Measurements from ENCODE around the gene CDK5. TPM values are rescaled to one million over a fixed set of nuclear protein-coding genes. Genes with fewer than 3 reads are reported as not detected.

The CDK5 gene
- total RNA-seq, 2 donors from 2014 or later, result 22.2 to 25.2 TPM

- DNase-seq, result peak; percentile 70
- H3K9me3 Mint-ChIP-seq, result no peaks in the 10 kb centered on the region
- no peak for TF ChIP-seq CTCF (conservative IDR thresholded peaks at IDR 0.05)
- H3K4me1 Mint-ChIP-seq, result peaks cover 35% of the 10 kb centered on the region
- H3K27me3 Mint-ChIP-seq (ENCODE audit: insufficient read depth), result peaks cover 1% of the 10 kb centered on the region
- 1 to 2% methylated on average over 12 to 31 of the region's 31 CpGs for WGBS, 2 experiments (ENCODE audit: insufficient coverage in 1 of 2, insufficient read length in 1 of 2)
- Histone ChIP-seq H3K9ac (ENCODE audit: extremely low read depth, low read length, poor library complexity, severe bottlenecking) (peak overlapping the region; percentile 86), H3K9me3 (ENCODE audit: control insufficient read depth, low read length) (no peaks in the 10 kb centered on the region), H3K27me3 (ENCODE audit: control insufficient read depth, insufficient read depth, low read length, poor library complexity, severe bottlenecking) (peaks cover 6% of the 10 kb centered on the region), H3K4me3 (ENCODE audit: low read length) (peak overlapping the region; percentile 93), H3K36me3 (ENCODE audit: control insufficient read depth, insufficient read depth, low read length) (peaks cover 10% of the 10 kb centered on the region), H3K4me1 (ENCODE audit: control insufficient read depth, insufficient read depth, low read length) (peaks cover 20% of the 10 kb centered on the region), H3K27ac (ENCODE audit: low read depth, low read length) (peak overlapping the region; percentile 73)
- H3K4me3 Mint-ChIP-seq, result peak overlapping the region; percentile 76
- H3K27ac Mint-ChIP-seq, result peak overlapping the region; percentile 83
- peaks cover 15% of the 10 kb centered on the region for H3K36me3 Mint-ChIP-seq (ENCODE audit: low read depth)
Observed at GRCh38 chr7:151080067-151080521, 22.4 kb upstream of the CDK5 start.

GRCh38 chr7:151079199-151079910, 21.7 kb upstream of the CDK5 start:
- peaks cover 13% of the 10 kb centered on the region for H3K36me3 ChIP-seq (ENCODE audit: control insufficient read depth, insufficient read depth, low read length)
- no peaks in the 10 kb centered on the region for H3K9me3 ChIP-seq (ENCODE audit: control insufficient read depth, low read length)
- H3K4me1 ChIP-seq (ENCODE audit: control insufficient read depth, insufficient read depth, low read length), result peaks cover 20% of the 10 kb centered on the region
- H3K4me3 ChIP-seq (ENCODE audit: low read length), result peak overlapping the region; percentile 93
- WGBS, 2 experiments (ENCODE audit: insufficient coverage in 1 of 2, insufficient read length in 1 of 2), result 86 to 89% methylated on average over 8 to 27 of the region's 27 CpGs
- Mint-ChIP-seq H3K4me3 (peak overlapping the region; percentile 76), H3K27ac (peak overlapping the region; percentile 81), H3K9me3 (no peaks in the 10 kb centered on the region), H3K4me1 (peaks cover 32% of the 10 kb centered on the region), H3K36me3 (ENCODE audit: low read depth) (peaks cover 19% of the 10 kb centered on the region), H3K27me3 (ENCODE audit: insufficient read depth) (peaks cover under 1% of the 10 kb centered on the region)
- no peak for DNase-seq
- H3K9ac ChIP-seq (ENCODE audit: extremely low read depth, low read length, poor library complexity, severe bottlenecking), result peak overlapping the region; percentile 86
- no peak overlapping the region for H3K27ac ChIP-seq (ENCODE audit: low read depth, low read length)
- no peak for TF ChIP-seq CTCF (conservative IDR thresholded peaks at IDR 0.05)
- peaks cover 6% of the 10 kb centered on the region for H3K27me3 ChIP-seq (ENCODE audit: control insufficient read depth, insufficient read depth, low read length, poor library complexity, severe bottlenecking)

GRCh38 chr7:151078233-151079040, 20.7 kb upstream of the CDK5 start:
- peak overlapping the region; percentile 93 for H3K4me3 ChIP-seq (ENCODE audit: low read length)

More at GRCh38 chr7:151078233-151079040, 20.7 kb upstream of the CDK5 start:
- WGBS, 2 experiments (ENCODE audit: insufficient coverage in 1 of 2, insufficient read length in 1 of 2), result 74 to 75% methylated on average over 17 to 22 of the region's 22 CpGs
- peak overlapping the region; percentile 4 for H3K27ac ChIP-seq (ENCODE audit: low read depth, low read length)
- H3K4me3 Mint-ChIP-seq, result peak overlapping the region; percentile 76
- no peak for TF ChIP-seq CTCF (conservative IDR thresholded peaks at IDR 0.05)
- peaks cover 20% of the 10 kb centered on the region for H3K36me3 ChIP-seq (ENCODE audit: control insufficient read depth, insufficient read depth, low read length)
- no peaks in the 10 kb centered on the region for H3K27me3 Mint-ChIP-seq (ENCODE audit: insufficient read depth)
- H3K9ac ChIP-seq (ENCODE audit: extremely low read depth, low read length, poor library complexity, severe bottlenecking), result no peak overlapping the region
- H3K27me3 ChIP-seq (ENCODE audit: control insufficient read depth, insufficient read depth, low read length, poor library complexity, severe bottlenecking), result no peaks in the 10 kb centered on the region
- H3K4me1 Mint-ChIP-seq, result peaks cover 32% of the 10 kb centered on the region
- H3K4me1 ChIP-seq (ENCODE audit: control insufficient read depth, insufficient read depth, low read length), result peaks cover 20% of the 10 kb centered on the region
- no peaks in the 10 kb centered on the region for H3K9me3 Mint-ChIP-seq
- peak; percentile 69 for DNase-seq
- no peaks in the 10 kb centered on the region for H3K9me3 ChIP-seq (ENCODE audit: control insufficient read depth, low read length)
- peaks cover 25% of the 10 kb centered on the region for H3K36me3 Mint-ChIP-seq (ENCODE audit: low read depth)
- H3K27ac Mint-ChIP-seq, result peak overlapping the region; percentile 81

All from endodermal cell (in vitro differentiated cells).